Loucy (cell line): ENCODE results near the gene XIRP2.
A peak's percentile ranks its signal among the peaks of the same experiment; 100 is the strongest.

ENCODE experiments used
- H2AFZ ChIP-seq: fragments of 200-600 bp; sonication (generic); 2 replicates; pipeline ENCODE4 v1.6.0; 2016; ENCODE audit warnings: antibody characterized with exemption, mild to moderate bottlenecking, low read length, moderate library complexity
- H3F3A ChIP-seq: fragments of 200-600 bp; 2 replicates; pipeline ENCODE4 v1.6.0; 2016; ENCODE audit warnings: antibody characterized with exemption, low read depth, mild to moderate bottlenecking
- H3K27me3 ChIP-seq: fragments of 200-600 bp; sonication (generic); 2 replicates; pipeline ENCODE4 v1.6.1; 2014; ENCODE audit warnings: low read length, mild to moderate bottlenecking; ENCODE audit not compliant: insufficient read depth, poor library complexity, severe bottlenecking
- H3K36me3 ChIP-seq: fragments of 200-600 bp; sonication (generic); 2 replicates; pipeline ENCODE4 v1.6.1; 2016; ENCODE audit warnings: low read length; ENCODE audit not compliant: insufficient read depth
- H3K4me1 ChIP-seq: fragments of 200-600 bp; sonication (generic); 2 replicates; pipeline ENCODE4 v1.5.1; 2014; ENCODE audit warnings: low read length, mild to moderate bottlenecking; ENCODE audit not compliant: insufficient read depth, poor library complexity, severe bottlenecking
- H3K4me2 ChIP-seq: fragments of 200-600 bp; sonication (generic); 2 replicates; pipeline ENCODE4 v1.6.0; 2014; ENCODE audit warnings: antibody characterized with exemption, low read length, low read depth, mild to moderate bottlenecking; ENCODE audit not compliant: poor library complexity, severe bottlenecking
- H3K4me3 ChIP-seq: fragments of 200-600 bp; sonication (generic); 2 replicates; pipeline ENCODE4 v1.5.1; 2014; ENCODE audit warnings: low read length, mild to moderate bottlenecking, mixed read lengths; ENCODE audit not compliant: poor library complexity, severe bottlenecking
- H3K79me2 ChIP-seq: fragments of 200-600 bp; sonication (generic); 2 replicates; pipeline ENCODE4 v1.6.1; 2014; ENCODE audit warnings: low read length; ENCODE audit not compliant: insufficient read depth
- H3K9ac ChIP-seq: fragments of 200-600 bp; sonication (generic); 2 replicates; pipeline ENCODE4 v1.6.0; 2014; ENCODE audit warnings: mild to moderate bottlenecking, low read depth, low read length, moderate library complexity; ENCODE audit not compliant: poor library complexity, severe bottlenecking
- H3K9me2 ChIP-seq: fragments of 200-600 bp; sonication (generic); replicated peaks from 2 replicates; pipeline ENCODE4 v1.6.1; 2016; ENCODE audit warnings: low read depth, low read length, mixed read lengths
- H3K9me3 ChIP-seq: fragments of 200-600 bp; sonication (generic); 2 replicates; pipeline ENCODE4 v1.6.1; 2014; ENCODE audit warnings: mild to moderate bottlenecking, antibody characterized with exemption, low read length, low read depth; ENCODE audit not compliant: insufficient read depth
- H4K20me1 ChIP-seq: fragments of 200-600 bp; sonication (generic); 2 replicates; pipeline ENCODE4 v1.6.0; 2014; ENCODE audit warnings: antibody characterized with exemption, low read length, mild to moderate bottlenecking; ENCODE audit not compliant: insufficient read depth, poor library complexity, severe bottlenecking
- CTCF ChIP-seq: fragments of 200-600 bp; sonication (generic); conservative IDR thresholded peaks from 2 replicates; pipeline ENCODE4 v1.5.1; 2014; ENCODE audit warnings: mild to moderate bottlenecking, antibody characterized with exemption, low read length
- EZH2phosphoT487 ChIP-seq: fragments of 200-600 bp; IDR thresholded peaks from 2 replicates; pipeline ENCODE4 v1.6.1; 2018; ENCODE audit warnings: antibody characterized with exemption, mild to moderate bottlenecking, moderate library complexity, borderline replicate concordance

The XIRP2 gene

GRCh38 chr2:166891727-166892126 lies 3.4 kb downstream of the XIRP2 start:
- H3K9me2 ChIP-seq, result no peaks in the 10 kb centered on the region
- no peaks in the 10 kb centered on the region for H3K9me3 ChIP-seq
- no peaks in the 10 kb centered on the region for H3K79me2 ChIP-seq
- no peaks in the 10 kb centered on the region for H3K4me1 ChIP-seq
- no peaks in the 10 kb centered on the region for H4K20me1 ChIP-seq
- no peaks in the 10 kb centered on the region for H3F3A ChIP-seq
- no peak overlapping the region for H2AFZ ChIP-seq
- H3K4me2 ChIP-seq, result no peak overlapping the region
- no peaks in the 10 kb centered on the region for H3K27me3 ChIP-seq
- no peak overlapping the region for H3K4me3 ChIP-seq
- no peaks in the 10 kb centered on the region for H3K36me3 ChIP-seq
- no peak overlapping the region for H3K9ac ChIP-seq
- no peak for TF ChIP-seq EZH2phosphoT487

- Histone ChIP-seq H3F3A (no peaks in the 10 kb centered on the region), H3K4me1 (no peaks in the 10 kb centered on the region), H3K9me2 (no peaks in the 10 kb centered on the region), H3K9ac (no peak overlapping the region), H3K36me3 (no peaks in the 10 kb centered on the region), H4K20me1 (no peaks in the 10 kb centered on the region), H2AFZ (no peak overlapping the region), H3K9me3 (no peaks in the 10 kb centered on the region), H3K4me3 (no peak overlapping the region), H3K79me2 (no peaks in the 10 kb centered on the region), H3K4me2 (no peak overlapping the region), H3K27me3 (no peaks in the 10 kb centered on the region)
- TF ChIP-seq CTCF (no peak), EZH2phosphoT487 (no peak)
Measured at GRCh38 chr2:166892397-166892796, 4.1 kb downstream of the XIRP2 start.

GRCh38 chr2:166895243-166895642 lies 7.0 kb downstream of the XIRP2 start:
- H3K4me3 ChIP-seq, result no peak overlapping the region
- no peaks in the 10 kb centered on the region for H3K79me2 ChIP-seq
- no peaks in the 10 kb centered on the region for H3K27me3 ChIP-seq
- TF ChIP-seq CTCF (peak; percentile 38), EZH2phosphoT487 (no peak)
- H3K36me3 ChIP-seq, result no peaks in the 10 kb centered on the region
- no peaks in the 10 kb centered on the region for H3K9me2 ChIP-seq
- no peaks in the 10 kb centered on the region for H3K4me1 ChIP-seq
- no peaks in the 10 kb centered on the region for H4K20me1 ChIP-seq
- no peaks in the 10 kb centered on the region for H3F3A ChIP-seq
- H3K4me2 ChIP-seq, result no peak overlapping the region
- H2AFZ ChIP-seq, result no peak overlapping the region
- H3K9ac ChIP-seq, result no peak overlapping the region
- H3K9me3 ChIP-seq, result no peaks in the 10 kb centered on the region

GRCh38 chr2:166897666-166898065 lies 9.4 kb downstream of the XIRP2 start:
- no peaks in the 10 kb centered on the region for H3K27me3 ChIP-seq
- H4K20me1 ChIP-seq, result no peaks in the 10 kb centered on the region
- no peak overlapping the region for H3K4me3 ChIP-seq
- H3K9me2 ChIP-seq, result no peaks in the 10 kb centered on the region
- no peaks in the 10 kb centered on the region for H3K79me2 ChIP-seq
- H3K4me1 ChIP-seq, result no peaks in the 10 kb centered on the region
- no peaks in the 10 kb centered on the region for H3F3A ChIP-seq
- no peaks in the 10 kb centered on the region for H3K9me3 ChIP-seq
- H3K36me3 ChIP-seq, result no peaks in the 10 kb centered on the region
- no peak overlapping the region for H3K9ac ChIP-seq
- H3K4me2 ChIP-seq, result no peak overlapping the region
- no peak overlapping the region for H2AFZ ChIP-seq
- no peak for TF ChIP-seq EZH2phosphoT487
- TF ChIP-seq CTCF, result no peak
